HG03520 (cell line): ENCODE data around the gene SEPTIN11.
"Not testable (repeated sequence)": the region's sequence is repeated elsewhere in the genome, so short reads cannot be mapped to it uniquely, and the experiment has no call there.

Experiments
- ATAC-seq: cut with Tn5 transposase; IDR thresholded peaks from one replicate; pipeline ENCODE4 v1.9.1; 2021; ENCODE audit warnings: mild to moderate bottlenecking, moderate library complexity; ENCODE audit not compliant: unreplicated experiment

Gene SEPTIN11

DNA sequence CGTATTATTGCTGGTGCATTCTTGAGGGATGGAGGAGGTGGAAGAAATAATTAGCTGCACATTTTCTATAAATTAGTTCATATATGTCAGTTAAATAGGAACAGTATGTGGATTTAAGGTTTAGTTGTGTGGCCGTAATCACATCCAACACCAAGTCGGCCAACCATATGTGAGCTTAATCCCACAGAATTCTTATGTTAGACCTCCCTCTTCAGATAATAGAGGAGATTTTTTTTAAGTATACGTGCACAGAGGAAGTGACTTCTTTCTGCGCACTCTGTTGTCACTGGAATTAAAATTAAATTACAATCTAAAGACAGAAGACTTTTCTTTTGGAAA is 2.1 kb downstream of the SEPTIN11 start:
- ATAC-seq, result no peak

DNA sequence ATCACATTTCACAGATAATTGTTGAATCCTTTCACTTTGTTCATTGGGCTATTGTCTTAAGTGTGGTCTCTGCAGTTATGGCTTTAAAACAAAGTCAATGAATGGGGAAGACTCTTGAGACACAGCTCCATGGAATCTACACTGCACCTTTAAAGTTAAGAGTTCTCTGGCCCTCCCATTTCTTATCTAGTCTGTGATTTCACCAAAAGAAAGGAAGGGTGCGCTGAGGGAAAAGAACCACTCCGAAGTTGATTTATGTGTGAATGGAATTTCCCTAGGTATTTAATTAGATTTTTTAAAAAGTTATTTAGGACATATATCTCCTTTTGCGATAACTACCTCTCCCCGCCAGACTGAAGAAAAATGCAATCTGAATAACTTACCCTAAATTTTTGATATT is 2.5 kb downstream of the SEPTIN11 start:
- ATAC-seq, result no peak

DNA sequence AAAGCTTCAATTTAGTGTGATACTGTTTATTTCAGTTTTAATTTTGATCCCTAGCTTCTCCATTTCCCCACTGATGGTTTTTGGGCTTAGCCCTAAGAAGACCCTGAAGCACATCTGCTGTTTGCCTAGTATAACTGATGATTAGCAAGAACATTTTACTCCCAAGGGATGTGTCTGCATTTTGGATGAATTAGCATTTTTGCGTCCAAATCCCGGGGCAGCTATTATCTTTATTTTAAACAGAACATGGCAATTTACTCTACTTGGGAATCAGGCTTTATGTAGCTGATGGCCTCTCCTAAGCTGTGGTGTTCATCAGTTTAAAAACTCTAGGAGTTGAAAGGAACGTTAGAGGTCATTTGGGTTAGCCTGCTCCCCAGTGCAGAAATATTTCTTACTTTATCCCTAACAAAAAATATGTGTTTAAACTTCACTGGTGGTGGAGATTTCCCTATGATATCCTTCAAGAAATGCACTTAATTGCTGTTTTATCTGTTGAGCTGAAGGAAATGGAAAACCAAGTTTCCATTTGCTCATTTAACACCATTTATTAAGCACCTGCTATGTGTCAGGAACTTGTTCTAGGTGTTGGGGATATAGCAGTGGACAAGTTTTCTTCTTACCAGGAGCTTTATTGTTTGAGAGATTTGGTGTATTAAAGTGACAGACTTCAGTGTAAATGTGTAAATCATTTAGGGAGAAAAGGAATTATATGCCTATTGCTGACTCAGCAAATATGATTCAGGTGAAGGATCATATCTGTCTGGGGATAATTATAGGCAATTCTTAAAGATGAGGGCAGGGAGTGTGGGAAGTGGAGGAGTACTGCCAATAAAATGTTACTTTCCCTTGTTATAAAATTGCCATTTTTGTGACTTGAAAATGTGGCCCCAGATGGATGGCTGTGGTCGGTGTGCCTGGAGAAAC is 3.4 kb downstream of the SEPTIN11 start:
- ATAC-seq, result no peak

DNA sequence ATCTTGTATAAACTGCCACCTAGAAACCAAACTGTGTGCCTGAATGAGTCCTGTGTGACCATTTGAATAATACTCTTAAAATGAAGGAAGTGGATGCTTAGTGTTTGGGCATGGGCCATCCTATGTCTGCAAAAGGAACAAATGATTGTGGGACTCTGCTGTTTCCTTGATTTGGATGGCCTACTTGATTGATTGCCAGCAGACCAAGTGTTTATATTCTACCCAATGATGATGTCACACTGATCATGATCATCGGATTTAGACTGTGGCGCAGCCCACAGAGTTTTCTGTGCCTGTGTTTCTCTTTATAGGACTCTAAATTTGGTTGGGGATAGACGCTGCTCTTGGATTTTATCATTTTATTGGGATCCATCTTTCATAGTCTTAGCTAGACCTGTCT is 4.4 kb downstream of the SEPTIN11 start:
- no peak for ATAC-seq

DNA sequence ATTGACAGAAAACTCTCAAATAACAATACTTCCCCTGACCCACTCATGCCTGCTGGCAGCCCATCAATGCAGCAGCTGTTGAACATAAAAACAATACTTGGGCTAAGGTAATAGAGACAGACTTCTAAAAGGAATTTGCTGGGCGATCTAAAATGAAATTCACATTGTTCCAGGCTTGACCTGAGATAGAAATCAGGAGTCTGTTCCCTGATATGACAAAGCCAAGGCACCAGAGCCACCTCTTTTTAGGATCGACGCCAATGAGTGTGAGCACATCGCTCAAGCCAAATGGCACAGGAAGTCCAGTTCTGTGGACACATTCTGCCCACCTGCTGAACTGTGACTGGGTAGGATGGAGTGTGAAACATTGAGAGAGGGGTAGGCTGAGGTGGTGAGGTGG is 4.9 kb downstream of the SEPTIN11 start:
- ATAC-seq, result no peak

DNA sequence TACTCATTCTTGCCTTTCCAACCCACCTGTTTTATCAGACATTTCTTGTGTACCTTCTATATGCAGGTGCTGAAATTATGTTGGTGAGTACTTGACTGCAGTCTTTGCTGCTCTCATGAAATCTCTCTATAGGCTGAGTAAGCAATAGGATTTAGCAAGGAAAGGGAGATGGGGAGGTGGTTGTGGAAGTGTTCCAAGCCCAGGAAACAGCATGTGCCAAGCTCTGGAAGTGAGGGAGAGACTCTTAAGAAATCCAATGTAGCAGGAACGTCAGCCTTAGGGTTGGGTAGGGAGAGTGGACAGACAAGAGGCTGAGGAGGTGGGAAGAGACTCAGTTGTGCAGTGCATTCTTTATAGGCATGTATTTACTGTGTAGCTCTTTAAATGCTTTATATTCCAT is 5.6 kb downstream of the SEPTIN11 start:
- no peak for ATAC-seq

DNA sequence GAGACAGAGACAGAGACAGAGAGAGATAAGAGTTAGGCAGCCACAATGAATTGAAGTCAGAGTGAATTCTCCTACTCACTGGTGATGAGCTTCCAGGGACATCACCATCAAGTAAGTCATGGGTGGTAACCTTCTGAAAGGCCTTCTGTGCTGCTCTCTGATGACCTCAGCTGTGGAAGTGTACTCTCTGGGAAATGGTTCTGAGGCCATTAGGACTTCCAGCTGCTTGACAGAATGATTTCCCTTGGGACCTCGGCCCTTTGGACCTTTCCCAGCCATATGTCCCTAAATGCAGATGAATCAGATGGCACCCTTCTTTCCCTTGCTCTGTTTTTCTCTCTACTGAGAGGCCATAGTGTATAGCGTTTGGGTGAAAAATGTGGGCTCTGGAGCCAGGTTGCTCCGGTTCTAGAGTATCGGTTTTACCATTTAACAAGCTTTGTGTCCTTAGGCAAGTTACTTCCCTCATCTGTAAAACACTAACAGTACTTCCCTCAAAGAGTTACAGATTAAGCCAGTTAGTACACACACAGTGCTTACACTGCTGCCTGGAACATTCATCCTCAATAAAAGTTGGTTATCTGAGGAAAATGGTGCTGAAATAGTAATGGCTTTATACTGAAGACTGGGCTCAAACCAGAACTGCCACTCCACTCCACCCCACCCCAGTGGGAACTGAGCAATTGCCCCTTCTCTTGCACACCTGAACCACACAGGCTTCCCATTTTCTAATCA is 7.6 kb downstream of the SEPTIN11 start:
- ATAC-seq, result no peak

DNA sequence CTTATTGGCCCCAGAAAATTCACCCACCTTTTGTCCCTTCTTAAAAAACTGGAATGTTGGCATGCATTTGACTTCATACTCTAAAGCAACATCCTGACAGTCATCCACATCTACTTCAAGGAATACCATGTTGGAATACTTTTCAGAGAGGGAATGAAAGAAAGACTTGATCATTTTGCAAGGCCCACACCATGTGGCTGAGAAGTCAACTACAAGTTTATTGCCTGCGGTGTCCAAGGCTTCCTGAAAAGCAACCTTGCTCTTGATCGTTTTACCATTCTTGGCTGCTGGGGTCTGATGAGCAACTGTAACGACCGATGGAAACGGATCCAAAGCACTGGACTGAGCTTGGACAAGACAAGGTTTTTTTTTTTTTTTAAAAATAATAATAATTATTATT is 9.3 kb downstream of the SEPTIN11 start:
- ATAC-seq, result no peak

DNA sequence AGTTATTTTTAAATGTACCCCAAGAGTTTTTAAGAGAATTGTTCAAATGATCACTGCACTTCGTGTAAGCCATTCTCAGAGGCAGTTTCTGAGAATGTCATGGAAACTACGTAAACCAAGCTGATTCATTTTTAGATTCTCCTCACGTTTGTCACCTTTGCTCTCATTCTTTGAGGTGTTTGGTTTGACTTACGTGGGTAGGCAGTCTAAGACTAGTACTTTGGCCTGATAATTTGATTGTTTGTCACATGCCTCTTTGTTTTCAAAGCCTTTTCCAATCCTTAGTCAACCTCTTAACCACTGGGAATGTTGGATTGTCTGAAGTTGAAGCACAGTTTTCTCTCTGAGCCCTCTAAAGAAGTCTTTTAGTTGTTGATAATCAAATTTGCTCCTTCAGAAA is 10.5 kb downstream of the SEPTIN11 start:
- peak; percentile 77 for ATAC-seq

DNA sequence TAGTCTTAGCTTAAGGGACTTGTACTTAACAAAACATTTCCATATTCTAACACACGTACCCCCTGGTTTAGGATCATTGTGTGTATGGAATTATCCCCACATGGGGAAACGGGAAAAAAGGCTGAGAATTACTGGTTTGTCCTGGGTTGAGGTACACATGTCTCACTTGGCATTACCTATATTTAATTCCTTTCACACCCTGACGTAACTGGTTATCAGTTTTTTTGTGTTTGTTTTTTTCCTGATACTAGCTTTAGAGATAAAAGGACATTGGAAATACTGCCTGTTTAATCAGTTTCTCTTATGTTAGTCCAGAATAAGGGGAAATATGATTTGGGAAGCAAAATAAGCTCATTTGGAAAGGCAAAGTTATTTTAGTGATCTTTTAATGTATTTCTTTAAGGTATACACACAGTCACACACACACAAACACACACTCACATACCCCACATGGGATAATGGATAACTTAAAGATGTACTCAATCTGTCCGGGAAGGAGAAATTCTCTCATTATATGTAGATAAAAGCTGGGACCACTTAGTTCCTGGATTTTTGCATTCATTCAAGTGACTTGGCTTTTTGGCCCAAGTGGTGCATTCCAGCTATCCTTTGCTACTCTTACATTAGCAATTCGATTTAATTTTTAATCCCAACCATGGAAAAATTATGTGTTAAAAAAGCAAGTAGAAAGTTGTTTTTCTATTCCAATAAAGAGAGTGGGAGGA is 13.0 kb downstream of the SEPTIN11 start:
- ATAC-seq, result no peak

DNA sequence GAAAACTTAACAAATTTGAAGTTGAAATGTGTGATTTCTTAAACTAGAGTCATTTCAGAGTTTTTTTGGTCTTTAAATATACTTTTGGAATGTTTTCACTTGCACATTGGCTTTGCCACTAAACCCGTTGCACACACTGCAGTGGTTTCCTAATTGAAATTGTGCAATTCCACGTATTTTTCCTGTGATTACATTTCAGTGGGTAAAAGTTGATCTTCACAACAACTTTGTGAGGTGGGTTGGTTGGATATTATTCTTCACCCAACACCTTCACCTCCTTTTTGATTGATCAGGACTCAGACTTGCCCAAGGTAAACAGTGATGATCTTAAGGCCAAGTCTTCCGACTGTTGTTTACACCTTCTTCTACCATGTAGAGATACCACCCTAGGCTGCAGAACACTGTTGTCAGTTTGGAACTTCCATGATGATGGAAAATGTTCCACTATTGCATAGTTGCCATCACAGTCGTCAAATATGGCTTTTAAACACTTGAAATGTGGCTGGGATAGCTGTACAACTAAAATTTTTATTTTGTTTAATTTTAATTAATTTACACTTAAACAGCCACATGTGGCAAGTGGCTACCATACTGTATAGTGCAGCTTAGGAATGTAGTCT is 13.7 kb downstream of the SEPTIN11 start:
- no peak for ATAC-seq

DNA sequence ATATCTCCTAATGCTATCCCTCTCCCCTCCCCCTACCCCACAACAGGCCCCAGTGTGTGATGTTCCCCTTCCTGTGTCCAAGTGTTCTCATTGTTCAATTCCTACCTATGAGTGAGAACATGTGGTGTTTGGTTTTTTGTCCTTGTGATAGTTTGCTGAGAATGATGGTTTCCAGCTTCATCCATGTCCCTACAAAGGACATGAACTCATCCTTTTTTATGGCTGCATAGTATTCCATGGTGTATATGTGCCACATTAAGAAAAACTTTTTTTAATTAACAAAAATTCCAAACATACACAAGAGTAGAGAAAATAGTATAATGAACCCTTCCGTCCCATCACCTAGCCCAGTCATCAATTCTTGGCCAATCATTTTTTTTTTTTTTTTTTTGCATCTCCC is 14.4 kb downstream of the SEPTIN11 start:
- not testable (repeated sequence) for ATAC-seq

DNA sequence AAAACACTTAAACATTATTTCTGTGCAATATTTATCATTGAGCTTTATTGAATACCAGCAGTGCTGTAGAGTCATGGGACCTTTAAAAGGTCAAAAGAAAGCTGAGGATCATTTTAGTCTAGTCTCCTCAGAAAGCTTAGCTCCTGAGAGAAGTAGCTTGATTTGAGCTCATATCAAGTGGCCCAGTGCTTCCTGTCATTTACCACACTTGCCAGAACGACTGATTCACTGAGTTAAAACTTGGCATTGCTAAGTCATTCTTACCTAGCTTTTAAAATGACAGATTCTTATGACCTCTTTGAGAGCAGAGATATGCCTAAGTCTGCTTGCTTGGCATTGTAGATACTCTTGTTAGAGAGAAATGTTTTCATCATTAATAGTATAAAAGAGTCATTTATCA is 15.2 kb downstream of the SEPTIN11 start:
- no peak for ATAC-seq

DNA sequence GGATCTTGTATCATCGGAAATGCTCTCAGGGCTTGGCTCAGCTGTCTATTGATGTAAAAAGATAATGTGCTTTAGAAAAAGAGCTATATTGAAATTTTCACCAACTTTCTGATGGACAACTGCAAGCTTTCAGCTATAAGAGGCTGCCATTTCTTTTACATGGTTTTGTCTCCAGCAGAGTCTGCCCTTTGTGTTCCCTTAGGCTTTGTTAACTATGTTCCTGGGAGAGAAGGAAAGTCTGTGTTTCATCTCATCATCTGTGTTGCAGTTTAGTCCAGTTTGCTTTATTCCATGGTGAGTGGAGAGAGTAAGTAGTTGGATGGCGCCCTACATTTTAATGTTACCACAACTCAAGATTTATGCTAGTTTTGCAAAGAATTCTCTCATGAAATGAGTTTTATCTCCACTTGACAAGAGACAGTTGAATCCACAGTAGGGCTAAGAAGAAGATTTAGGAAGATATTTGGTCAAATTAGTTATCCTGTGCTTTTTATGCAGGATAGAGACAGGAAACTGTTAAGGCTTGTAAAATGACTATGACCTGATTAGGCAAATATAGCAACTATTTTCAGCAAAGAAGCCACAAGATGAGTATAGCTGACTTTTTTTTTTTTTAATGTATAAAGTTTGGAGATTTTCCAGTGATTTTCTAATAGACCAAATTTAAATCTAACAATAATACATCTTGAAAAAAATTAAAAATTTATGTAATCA is 16.5 kb downstream of the SEPTIN11 start:
- ATAC-seq, result no peak

DNA sequence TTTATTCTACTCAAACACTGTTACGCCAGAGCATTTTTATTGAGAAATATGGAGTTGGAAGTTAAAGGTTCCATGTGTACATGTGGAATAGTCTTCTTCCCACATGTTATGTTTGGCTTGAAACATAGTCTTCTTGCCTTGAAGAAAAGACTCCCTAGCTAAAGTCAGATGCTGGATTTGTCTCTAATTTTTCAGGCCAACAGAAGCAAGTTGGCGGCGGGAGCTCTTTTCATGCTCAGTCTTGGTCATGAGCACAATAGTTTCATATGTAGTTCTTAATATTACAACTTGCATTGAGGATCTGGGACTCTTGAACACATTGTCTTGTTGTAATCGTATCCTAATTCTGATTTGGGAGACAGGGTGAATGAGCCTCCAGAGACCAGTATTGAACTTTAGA is 19.4 kb downstream of the SEPTIN11 start:
- no peak for ATAC-seq

DNA sequence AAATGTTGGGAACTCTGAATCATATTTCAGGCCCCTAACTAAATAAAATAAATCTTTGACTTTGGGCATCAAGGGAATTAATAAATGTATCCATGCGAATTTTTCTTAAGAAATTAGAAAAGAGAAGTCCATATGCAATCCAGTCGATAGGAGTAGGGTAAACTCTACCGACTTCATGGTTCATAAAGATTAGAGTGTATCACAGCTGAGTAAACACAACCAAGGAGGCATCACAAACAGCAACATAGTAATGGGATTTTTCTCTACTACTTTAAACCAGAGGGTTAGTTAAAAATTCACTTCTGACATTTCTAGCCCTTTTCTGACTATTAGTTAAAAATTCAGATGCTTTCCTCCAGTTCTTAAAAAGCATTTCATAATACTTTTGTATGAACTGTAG is 19.9 kb downstream of the SEPTIN11 start:
- ATAC-seq, result no peak

DNA sequence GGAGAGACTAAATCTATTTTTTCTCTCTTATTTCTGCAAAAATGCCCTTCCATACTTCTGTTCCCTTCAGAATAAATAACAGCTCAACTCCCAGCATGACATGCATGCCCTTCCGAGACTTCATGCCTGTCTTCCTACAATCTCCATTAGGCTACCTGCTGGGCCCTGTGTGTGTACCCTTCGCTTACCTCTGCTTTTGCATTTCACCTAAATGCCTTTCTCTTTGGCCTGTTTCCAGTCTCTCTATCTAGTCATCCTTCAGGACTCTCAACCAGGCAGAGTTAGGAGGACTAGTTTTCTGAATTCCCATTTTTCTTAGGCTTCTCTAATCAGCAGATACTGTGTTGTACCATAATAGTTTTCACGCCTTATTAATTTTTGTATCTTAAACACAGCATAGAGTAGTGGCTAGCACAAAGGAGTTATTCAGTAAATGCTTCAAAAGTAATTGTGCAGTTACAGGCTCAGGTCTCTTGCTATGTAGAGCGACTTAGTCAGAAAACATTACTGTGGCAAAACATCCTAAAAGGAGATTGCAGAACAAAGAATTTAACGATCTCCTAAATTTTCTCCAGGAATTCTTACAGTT is 20.5 kb downstream of the SEPTIN11 start:
- ATAC-seq, result no peak

DNA sequence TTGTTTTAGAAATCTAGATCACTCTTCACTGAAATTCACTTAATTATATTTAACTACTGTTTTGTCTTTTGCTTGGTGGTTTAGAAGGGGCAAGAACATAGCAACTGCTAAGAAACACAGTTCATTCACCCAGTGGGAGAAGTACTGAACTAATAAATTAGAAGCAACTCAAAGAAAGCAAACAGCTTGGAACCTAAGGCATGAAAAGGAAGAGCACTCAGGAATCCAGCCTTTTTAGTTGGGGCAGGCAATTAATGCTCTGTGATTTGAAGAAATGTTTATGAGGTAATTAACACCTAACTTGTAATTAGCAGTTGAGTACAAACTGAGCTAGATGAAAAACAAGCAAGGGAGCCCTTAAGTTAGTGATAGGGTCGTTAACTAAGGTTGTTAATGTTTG is 22.8 kb downstream of the SEPTIN11 start:
- ATAC-seq, result no peak

DNA sequence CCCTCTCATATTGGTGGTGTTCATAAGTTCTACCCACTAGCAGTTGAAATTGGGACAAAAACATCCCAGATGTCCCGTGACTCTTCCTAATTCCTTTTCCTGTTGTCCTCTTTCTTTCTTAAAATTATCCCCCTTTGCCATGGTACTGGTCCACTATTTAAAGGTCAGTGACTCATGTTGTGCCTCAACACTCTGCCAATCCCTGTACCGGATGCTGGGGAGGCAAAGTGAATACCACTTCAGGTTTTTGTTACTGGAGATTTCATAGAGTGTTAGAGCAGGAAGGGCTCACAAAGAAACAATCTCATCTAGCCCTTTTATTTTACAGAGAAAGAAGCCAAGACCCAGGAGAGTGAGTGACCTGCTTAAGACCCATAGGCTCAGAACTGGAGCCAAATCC is 24.6 kb downstream of the SEPTIN11 start:
- no peak for ATAC-seq

DNA sequence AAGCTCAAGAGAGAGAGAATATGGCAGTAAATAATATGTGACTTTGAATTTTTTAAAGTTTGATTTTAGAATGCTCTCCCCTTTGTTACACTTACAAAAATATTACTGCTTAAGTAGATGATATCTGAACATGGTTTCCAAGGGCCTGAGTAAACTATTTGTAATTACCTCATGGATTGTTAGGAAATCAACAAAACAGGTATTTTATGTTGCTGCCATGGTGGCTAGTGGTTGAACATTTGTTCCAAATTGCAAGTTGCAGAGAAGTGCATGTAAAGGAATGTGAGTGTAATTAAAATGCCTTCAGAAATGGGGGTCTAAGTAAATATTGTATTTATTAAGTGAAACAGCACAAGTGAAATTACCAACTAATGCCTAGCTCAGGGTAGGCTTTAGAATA is 27.6 kb downstream of the SEPTIN11 start:
- ATAC-seq, result no peak
